Central memory CD4-positive, alpha-beta T cell (primary cell): Measurements from ENCODE around the gene PLEKHF1.
"Not testable (repeated sequence)": the region's sequence is repeated elsewhere in the genome, so short reads cannot be mapped to it uniquely, and the experiment has no call there.

Experiments used
- DNase-seq: peaks from one replicate; pipeline ENCODE4 v3.0.0; 2022
- total RNA-seq, 3 experiments: gene quantifications; one replicate each; lab custom pipeline; 2026; lab: John Stamatoyannopoulos, UW

The PLEKHF1 gene
- 14.1 to 55.6 (median 20.7) reads per million in 3 experiments for total RNA-seq

GRCh38 chr19:29665215-29665825, at the start of gene PLEKHF1:
Gene PLEKHF1 (plus strand): TSS chr19:29665461. CDS start chr19:29673840, 8,379 bp downstream.
- peak; percentile 79 for DNase-seq

GRCh38 chr19:29615891-29616425, 49.3 kb upstream of the PLEKHF1 start:
- no peak for DNase-seq

- no peak for DNase-seq
These were observed 48.7 kb upstream of the PLEKHF1 start for GRCh38 chr19:29616541-29616940.

- no peak for DNase-seq
These were observed 47.6 kb upstream of the PLEKHF1 start for GRCh38 chr19:29617366-29618266.

GRCh38 chr19:29618434-29618833, 46.8 kb upstream of the PLEKHF1 start:
- DNase-seq, result no peak

GRCh38 chr19:29618871-29619270, 46.4 kb upstream of the PLEKHF1 start:
- DNase-seq, result no peak

GRCh38 chr19:29620931-29621351, 44.3 kb upstream of the PLEKHF1 start:
- no peak for DNase-seq

GRCh38 chr19:29622166-29623070, 42.8 kb upstream of the PLEKHF1 start:
- DNase-seq, result peak; percentile 32

- DNase-seq, result peak; percentile 30
These were observed 41.4 kb upstream of the PLEKHF1 start for GRCh38 chr19:29623726-29624488.

GRCh38 chr19:29624489-29625185, 40.6 kb upstream of the PLEKHF1 start:
- DNase-seq, result no peak

- no peak for DNase-seq
These were observed 40.0 kb upstream of the PLEKHF1 start for GRCh38 chr19:29625186-29625651.

- no peak for DNase-seq
These were observed 38.9 kb upstream of the PLEKHF1 start for GRCh38 chr19:29626386-29626785.

GRCh38 chr19:29626832-29627231, 38.4 kb upstream of the PLEKHF1 start:
- DNase-seq, result not testable (repeated sequence)

GRCh38 chr19:29628661-29629385, 36.4 kb upstream of the PLEKHF1 start:
- DNase-seq, result no peak

- no peak for DNase-seq
These were observed 35.3 kb upstream of the PLEKHF1 start for GRCh38 chr19:29629836-29630534.

GRCh38 chr19:29630655-29631054, 34.6 kb upstream of the PLEKHF1 start:
- no peak for DNase-seq

- DNase-seq, result no peak
These were observed 33.8 kb upstream of the PLEKHF1 start for GRCh38 chr19:29631450-29631849.

- no peak for DNase-seq
These were observed 31.3 kb upstream of the PLEKHF1 start for GRCh38 chr19:29634002-29634401.

GRCh38 chr19:29634423-29635130, 30.7 kb upstream of the PLEKHF1 start:
- no peak for DNase-seq
